RWPE2 (cell line): ENCODE results near the gene ELFN1.

Source experiments
- ATAC-seq: fragments of 200-7000 bp; cut with Tn5 transposase; 3 replicates; pipeline ENCODE4 v1.9.1; 2021; ENCODE audit warnings: low read depth
- DNase-seq: peaks from one replicate; pipeline ENCODE4 v3.0.0-alpha.2; 2020; ENCODE audit warnings: low spot score
- H3K27ac ChIP-seq: fragments of 450-650 bp; 2 replicates; pipeline ENCODE4 v1.5.1; 2017; ENCODE audit warnings: mild to moderate bottlenecking; ENCODE audit not compliant: poor library complexity, severe bottlenecking
- H3K27me3 ChIP-seq: fragments of 250-450 bp; sonication (Bioruptor Pico); 2 replicates; pipeline ENCODE4 v1.5.1; 2021; ENCODE audit warnings: mild to moderate bottlenecking, moderate library complexity; ENCODE audit not compliant: insufficient read depth, poor library complexity, severe bottlenecking
- H3K36me3 ChIP-seq: fragments of 250-450 bp; sonication (Bioruptor Pico); 2 replicates; pipeline ENCODE4 v1.5.1; 2020; ENCODE audit warnings: low read depth, mild to moderate bottlenecking, moderate library complexity
- H3K4me1 ChIP-seq: fragments of 250-450 bp; sonication (Bioruptor Pico); 2 replicates; pipeline ENCODE4 v1.5.1; 2021; ENCODE audit warnings: mild to moderate bottlenecking, moderate library complexity; ENCODE audit not compliant: insufficient read depth, poor library complexity, severe bottlenecking
- H3K4me3 ChIP-seq: fragments of 250-450 bp; sonication (Bioruptor Pico); 2 replicates; pipeline ENCODE4 v1.5.1; 2021; ENCODE audit warnings: mild to moderate bottlenecking, moderate library complexity; ENCODE audit not compliant: severe bottlenecking
- H3K9me3 ChIP-seq: fragments of 250-450 bp; sonication (Bioruptor Pico); 2 replicates; pipeline ENCODE4 v1.5.1; 2021; ENCODE audit warnings: mild to moderate bottlenecking, moderate library complexity; ENCODE audit not compliant: severe bottlenecking
- CTCF ChIP-seq: fragments of 450-650 bp; IDR thresholded peaks from one replicate; pipeline ENCODE4 v1.5.1; 2017; ENCODE audit warnings: mild to moderate bottlenecking, moderate library complexity; ENCODE audit not compliant: poor library complexity, severe bottlenecking

Gene ELFN1

DNA sequence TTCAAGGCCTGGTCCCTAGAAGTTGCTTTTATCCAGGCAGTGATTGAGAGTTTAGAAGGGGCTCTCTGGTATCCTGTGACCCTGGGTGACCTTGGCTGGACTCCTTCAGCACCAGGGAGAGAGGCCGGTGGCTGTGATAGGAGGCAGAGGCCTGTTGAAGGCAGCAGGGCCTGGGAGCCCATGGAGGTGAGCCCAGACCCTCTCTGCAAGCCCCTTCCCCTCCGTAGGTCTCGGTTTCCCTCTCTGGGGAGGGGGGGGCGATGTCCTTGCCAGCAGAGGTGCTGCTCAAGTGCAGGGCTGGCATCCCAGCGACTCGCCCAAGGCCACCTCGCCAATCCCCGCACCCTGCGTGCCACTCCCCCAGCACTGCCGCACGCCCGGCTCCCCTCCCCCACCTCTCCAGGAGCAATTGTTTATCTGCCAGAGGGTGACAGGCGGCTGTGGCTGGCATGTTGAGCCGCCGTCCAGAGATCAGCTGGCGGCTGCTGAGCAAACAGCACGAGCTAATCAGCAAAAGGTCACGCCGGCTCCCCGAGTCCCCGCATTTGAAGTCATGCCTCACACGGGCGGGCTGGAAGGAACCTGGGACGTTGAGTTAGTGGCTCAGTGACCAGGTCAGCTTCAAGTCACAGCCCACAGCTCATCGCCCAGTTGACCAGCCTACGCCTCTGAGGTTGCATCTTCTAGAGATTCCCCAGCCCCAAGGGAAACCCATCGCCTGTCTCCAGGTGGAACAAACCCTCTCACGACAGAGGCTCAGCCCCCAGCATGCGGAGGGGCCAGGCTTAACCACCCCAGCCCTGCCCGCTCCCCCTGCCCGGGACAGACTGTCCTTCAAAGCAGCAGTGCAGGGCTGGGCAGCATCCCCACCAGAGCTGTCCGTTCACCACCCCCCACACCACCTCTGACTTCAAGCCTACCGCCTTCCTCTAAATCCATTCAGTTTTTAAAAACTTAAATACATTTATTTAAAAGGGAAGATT lies 43.7 kb downstream of the ELFN1 start:
- no peaks in the 10 kb centered on the region for H3K4me1 ChIP-seq
- ATAC-seq (no peak), DNase-seq (no peak)
- no peak overlapping the region for H3K4me3 ChIP-seq
- no peaks in the 10 kb centered on the region for H3K36me3 ChIP-seq
- no peak overlapping the region for H3K27ac ChIP-seq
- no peaks in the 10 kb centered on the region for H3K27me3 ChIP-seq
- no peaks in the 10 kb centered on the region for H3K9me3 ChIP-seq
- no peak for TF ChIP-seq CTCF

DNA sequence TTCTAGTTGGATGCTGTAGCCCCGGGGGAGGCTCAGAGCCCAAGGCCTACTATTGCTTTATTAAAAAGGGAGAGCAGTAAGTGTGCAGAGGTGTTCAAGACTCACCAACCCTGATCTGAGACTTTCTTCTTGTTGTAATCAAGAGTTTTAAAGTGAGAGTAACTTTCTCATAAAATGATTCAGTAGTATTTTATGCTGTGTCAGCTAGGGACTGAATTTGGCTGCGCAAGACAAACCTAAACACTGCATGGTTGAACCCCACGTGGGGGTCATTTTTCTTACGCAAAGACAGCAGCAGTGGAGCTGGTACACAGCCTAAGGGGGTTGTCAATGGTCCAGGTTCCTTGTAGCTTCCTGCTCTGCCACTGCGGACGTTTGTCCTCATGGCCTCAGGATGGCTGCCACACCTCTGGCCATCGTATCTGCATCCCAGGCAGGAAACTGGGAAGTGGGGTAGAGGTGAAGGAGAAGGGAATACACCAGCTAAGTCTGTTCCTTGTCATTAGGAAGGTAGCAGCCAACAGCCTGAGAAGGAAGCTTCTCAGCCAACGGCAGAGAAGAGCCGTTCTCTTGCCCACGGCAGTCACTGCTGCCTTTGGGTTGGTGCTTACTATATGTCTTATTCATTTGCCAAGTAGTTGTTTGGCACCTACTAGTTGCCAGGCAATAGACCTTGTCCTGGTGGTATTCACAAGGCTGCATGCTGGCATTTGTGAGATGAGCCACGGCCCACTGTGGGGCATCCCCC lies 44.7 kb downstream of the ELFN1 start:
- no peaks in the 10 kb centered on the region for H3K4me1 ChIP-seq
- no peak overlapping the region for H3K4me3 ChIP-seq

DNA sequence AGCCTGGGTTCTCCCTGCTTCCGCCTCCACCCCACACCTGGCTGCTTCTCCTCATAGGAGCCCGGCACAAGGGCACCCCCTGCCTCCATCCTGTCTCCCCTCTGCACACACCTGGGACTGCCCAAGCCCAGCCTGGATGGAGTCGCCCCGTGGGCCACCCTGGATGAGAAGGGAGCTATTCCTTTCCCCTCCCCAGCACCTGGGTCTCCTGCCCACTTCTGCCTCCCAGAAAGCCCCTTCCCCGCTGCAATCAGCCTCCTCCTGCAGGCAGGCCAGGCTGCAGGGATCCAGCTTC lies 45.2 kb downstream of the ELFN1 start:
- ATAC-seq (no peak), DNase-seq (no peak)
- no peaks in the 10 kb centered on the region for H3K4me1 ChIP-seq
- no peaks in the 10 kb centered on the region for H3K9me3 ChIP-seq
- H3K4me3 ChIP-seq, result no peak overlapping the region
- no peak overlapping the region for H3K27ac ChIP-seq
- no peaks in the 10 kb centered on the region for H3K27me3 ChIP-seq
- no peaks in the 10 kb centered on the region for H3K36me3 ChIP-seq
- no peak for TF ChIP-seq CTCF

More for the DNA sequence above, 44.7 kb downstream of the ELFN1 start:
- Histone ChIP-seq H3K9me3 (no peaks in the 10 kb centered on the region), H3K27ac (no peak overlapping the region), H3K36me3 (no peaks in the 10 kb centered on the region), H3K27me3 (no peaks in the 10 kb centered on the region)
- TF ChIP-seq CTCF, result no peak
- ATAC-seq (no peak), DNase-seq (no peak)

- ATAC-seq (no peak), DNase-seq (no peak)
- no peaks in the 10 kb centered on the region for H3K9me3 ChIP-seq
- no peaks in the 10 kb centered on the region for H3K27me3 ChIP-seq
- no peak overlapping the region for H3K27ac ChIP-seq
- no peaks in the 10 kb centered on the region for H3K36me3 ChIP-seq
- no peaks in the 10 kb centered on the region for H3K4me1 ChIP-seq
- no peak for TF ChIP-seq CTCF
- H3K4me3 ChIP-seq, result no peak overlapping the region
Measured at GRCh38 chr7:1715671-1716074, 45.6 kb downstream of the ELFN1 start.
